ENCODE measurements around the gene NOPCHAP1. TPM values are rescaled to one million over a fixed set of nuclear protein-coding genes. Genes with fewer than 3 reads are reported as not detected.

The NOPCHAP1 gene
- total and polyA plus RNA-seq, 2 experiments from 2014 or later = 1.2 to 20.3 TPM

DNA sequence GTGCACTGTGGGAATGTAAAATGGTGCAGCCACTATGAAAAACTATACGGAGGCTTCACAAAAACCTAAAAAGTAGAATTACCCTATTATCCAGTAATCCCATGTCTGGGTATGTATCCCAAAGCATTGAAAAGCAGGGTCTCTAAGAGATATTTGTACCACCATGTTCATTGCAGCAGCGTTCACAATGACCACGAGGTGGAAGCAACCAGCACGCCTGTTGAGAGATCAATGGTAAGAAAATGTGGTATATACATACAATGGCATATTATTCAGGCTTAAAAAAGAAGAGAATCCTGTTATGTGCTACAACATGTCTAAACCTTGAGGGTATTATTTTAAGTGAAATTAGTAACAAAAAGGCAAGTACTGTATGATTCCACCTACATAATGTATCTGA, 910 bp upstream of the NOPCHAP1 start:
- H3K27ac ChIP-seq = no peak overlapping the region
- peak overlapping the region; percentile 88 for H2AFZ ChIP-seq
- H3K9me3 ChIP-seq (ENCODE audit: low read depth) = no peaks in the 10 kb centered on the region
- H3K4me1 ChIP-seq (ENCODE audit: insufficient read depth) = peaks cover 7% of the 10 kb centered on the region; the same call in 1 of the 2 replicates
- no peak overlapping the region for H3K9ac ChIP-seq
- H3F3A ChIP-seq (ENCODE audit: insufficient read depth) = no peaks in the 10 kb centered on the region
- no peaks in the 10 kb centered on the region for H3K27me3 ChIP-seq (replicated peaks; ENCODE audit: insufficient read depth)
- no peak overlapping the region for H3K4me3 ChIP-seq
- no peak overlapping the region for H3K4me2 ChIP-seq (ENCODE audit: unreplicated experiment)
- H3K79me2 ChIP-seq (ENCODE audit: insufficient read depth) = peaks cover 25% of the 10 kb centered on the region
- WGBS, 2 experiments (ENCODE audit: low coverage in 1 of 2, low lambda C conversion rate in 2 of 2, missing lambda C conversion rate in 2 of 2) = 67 to 69% methylated on average over 4 of the region's 4 CpGs
- TF ChIP-seq EZH2phosphoT487 (IDR thresholded peaks at IDR 0.05; ENCODE audit: insufficient read depth, low read depth) (no peak), EZH2 (IDR thresholded peaks at IDR 0.05; ENCODE audit: insufficient read depth, poor library complexity, severe bottlenecking) (no peak)
- no peak for DNase-seq
- in situ Hi-C loops (cut with MboI) = no loop called here
- no peaks in the 10 kb centered on the region for H3K9me2 ChIP-seq (ENCODE audit: insufficient read depth)
- no peaks in the 10 kb centered on the region for H3K36me3 ChIP-seq (ENCODE audit: low read depth)
- no peaks in the 10 kb centered on the region for H4K20me1 ChIP-seq (ENCODE audit: insufficient read depth)

DNA sequence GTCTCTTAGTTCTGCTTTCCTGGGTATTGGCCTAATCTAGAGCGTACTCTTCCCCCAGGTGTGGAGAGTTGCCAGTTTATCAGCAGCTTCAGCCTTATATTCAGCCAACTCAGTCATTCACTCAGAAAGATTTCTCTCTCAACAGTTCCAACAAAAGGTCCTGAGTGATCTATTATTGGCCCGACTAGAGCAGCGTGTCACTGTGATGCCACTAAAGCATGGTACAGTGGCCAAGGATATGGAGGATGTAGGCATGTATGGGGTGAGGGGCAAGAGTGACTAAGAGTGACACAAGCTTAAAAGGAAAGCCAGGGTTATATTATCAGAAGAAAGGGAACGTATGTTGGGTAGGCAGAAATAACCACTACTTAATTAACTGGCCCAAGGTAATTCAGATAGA, 4.8 kb downstream of the NOPCHAP1 start:
- Histone ChIP-seq H2AFZ (no peak overlapping the region), H3K27ac (no peak overlapping the region), H3K4me2 (ENCODE audit: unreplicated experiment) (no peak overlapping the region), H3K9ac (no peak overlapping the region), H3K9me2 (ENCODE audit: insufficient read depth) (no peaks in the 10 kb centered on the region), H3F3A (ENCODE audit: insufficient read depth) (no peaks in the 10 kb centered on the region), H3K4me1 (ENCODE audit: insufficient read depth) (peaks cover 7% of the 10 kb centered on the region; the same call in 1 of the 2 replicates), H3K4me3 (no peak overlapping the region), H3K9me3 (ENCODE audit: low read depth) (no peaks in the 10 kb centered on the region), H3K79me2 (ENCODE audit: insufficient read depth) (peaks cover 28% of the 10 kb centered on the region), H3K36me3 (ENCODE audit: low read depth) (peaks cover 4% of the 10 kb centered on the region; the same call in 1 of the 2 replicates), H4K20me1 (ENCODE audit: insufficient read depth) (no peaks in the 10 kb centered on the region), H3K27me3 (replicated peaks; ENCODE audit: insufficient read depth) (no peaks in the 10 kb centered on the region)
- no peak for DNase-seq
- in situ Hi-C loops (cut with MboI) = no loop called here
- TF ChIP-seq EZH2 (IDR thresholded peaks at IDR 0.05; ENCODE audit: insufficient read depth, poor library complexity, severe bottlenecking) (no peak), EZH2phosphoT487 (IDR thresholded peaks at IDR 0.05; ENCODE audit: insufficient read depth, low read depth) (no peak)
- 93 to 96% methylated on average over 4 of the region's 4 CpGs for WGBS, 2 experiments (ENCODE audit: low coverage in 1 of 2, low lambda C conversion rate in 2 of 2, missing lambda C conversion rate in 2 of 2)

DNA sequence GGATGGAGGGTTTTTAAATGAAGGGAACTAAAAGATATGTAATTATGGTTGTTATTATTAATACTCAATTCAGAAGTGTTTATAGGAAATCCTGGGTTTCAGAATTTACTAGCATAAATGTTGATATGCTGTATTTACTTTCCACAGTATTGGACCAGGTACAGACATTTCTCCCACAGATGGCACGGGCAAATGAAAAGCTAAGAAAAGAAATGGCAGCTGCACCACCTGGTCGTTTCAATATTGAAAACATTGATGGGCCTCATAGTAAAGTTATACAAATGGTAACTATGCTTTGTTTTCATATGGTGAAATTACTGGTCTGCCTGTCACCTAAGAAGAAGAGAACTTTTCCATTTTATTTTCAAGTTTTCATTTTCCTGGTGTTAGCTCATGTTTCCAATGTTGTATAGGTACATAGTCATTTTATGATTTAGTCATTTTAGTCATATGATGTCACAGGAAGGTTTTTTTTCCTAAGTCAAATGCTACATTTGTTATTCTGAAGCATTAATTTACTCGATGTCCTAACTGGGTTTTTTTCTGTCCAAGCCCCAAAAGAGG, 5.5 kb downstream of the NOPCHAP1 start:
- H3K9me2 ChIP-seq (ENCODE audit: insufficient read depth) = no peaks in the 10 kb centered on the region
- WGBS, 2 experiments (ENCODE audit: low coverage in 1 of 2, low lambda C conversion rate in 2 of 2, missing lambda C conversion rate in 2 of 2) = 95 to 97% methylated on average over 3 of the region's 3 CpGs
- no peaks in the 10 kb centered on the region for H4K20me1 ChIP-seq (ENCODE audit: insufficient read depth)
- peaks cover 4% of the 10 kb centered on the region; the same call in 1 of the 2 replicates for H3K36me3 ChIP-seq (ENCODE audit: low read depth)
- H3K4me1 ChIP-seq (ENCODE audit: insufficient read depth) = peaks cover 7% of the 10 kb centered on the region; the same call in 1 of the 2 replicates
- in situ Hi-C loops (cut with MboI) = no loop called here
- no peak overlapping the region for H3K27ac ChIP-seq
- DNase-seq = no peak
- no peak overlapping the region for H3K4me2 ChIP-seq (ENCODE audit: unreplicated experiment)
- H2AFZ ChIP-seq = no peak overlapping the region
- no peaks in the 10 kb centered on the region for H3K9me3 ChIP-seq (ENCODE audit: low read depth)
- no peaks in the 10 kb centered on the region for H3K27me3 ChIP-seq (replicated peaks; ENCODE audit: insufficient read depth)
- H3K79me2 ChIP-seq (ENCODE audit: insufficient read depth) = peaks cover 27% of the 10 kb centered on the region
- H3K4me3 ChIP-seq = no peak overlapping the region
- no peak for TF ChIP-seq EZH2 (IDR thresholded peaks at IDR 0.05; ENCODE audit: insufficient read depth, poor library complexity, severe bottlenecking)
- no peak for TF ChIP-seq EZH2phosphoT487 (IDR thresholded peaks at IDR 0.05; ENCODE audit: insufficient read depth, low read depth)
- H3F3A ChIP-seq (ENCODE audit: insufficient read depth) = no peaks in the 10 kb centered on the region
- no peak overlapping the region for H3K9ac ChIP-seq

DNA sequence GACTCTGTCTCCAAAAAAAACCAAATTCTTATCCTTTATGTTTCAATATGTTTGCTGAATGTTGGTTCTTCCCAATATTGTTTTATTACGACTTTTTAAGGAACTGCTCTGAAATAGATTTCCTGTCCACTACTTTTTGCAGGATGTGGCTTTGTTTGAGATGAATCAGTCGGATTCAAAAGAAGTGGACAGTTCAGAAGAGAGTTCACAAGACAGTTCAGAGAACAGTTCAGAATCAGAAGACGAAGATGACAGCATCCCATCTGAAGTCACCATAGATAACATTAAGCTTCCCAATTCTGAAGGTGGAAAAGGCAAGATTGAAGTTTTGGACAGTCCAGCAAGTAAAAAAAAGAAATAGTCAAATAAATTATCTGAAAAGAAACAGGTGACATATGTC, 8.2 kb downstream of the NOPCHAP1 start:
- Histone ChIP-seq H3K4me1 (ENCODE audit: insufficient read depth) (no peaks in the 10 kb centered on the region), H3K27ac (no peak overlapping the region), H3F3A (ENCODE audit: insufficient read depth) (no peaks in the 10 kb centered on the region), H3K36me3 (ENCODE audit: low read depth) (peaks cover 4% of the 10 kb centered on the region; the same call in 1 of the 2 replicates), H3K9ac (no peak overlapping the region), H3K9me2 (ENCODE audit: insufficient read depth) (no peaks in the 10 kb centered on the region), H3K27me3 (replicated peaks; ENCODE audit: insufficient read depth) (no peaks in the 10 kb centered on the region), H3K4me3 (no peak overlapping the region), H3K79me2 (ENCODE audit: insufficient read depth) (peaks cover 12% of the 10 kb centered on the region; the same call in 1 of the 2 replicates), H2AFZ (no peak overlapping the region), H3K9me3 (ENCODE audit: low read depth) (no peaks in the 10 kb centered on the region), H4K20me1 (ENCODE audit: insufficient read depth) (no peaks in the 10 kb centered on the region), H3K4me2 (ENCODE audit: unreplicated experiment) (no peak overlapping the region)
- DNase-seq = no peak
- TF ChIP-seq EZH2 (IDR thresholded peaks at IDR 0.05; ENCODE audit: insufficient read depth, poor library complexity, severe bottlenecking) = no peak
- TF ChIP-seq EZH2phosphoT487 (IDR thresholded peaks at IDR 0.05; ENCODE audit: insufficient read depth, low read depth) = no peak
- WGBS, 2 experiments (ENCODE audit: low coverage in 1 of 2, low lambda C conversion rate in 2 of 2, missing lambda C conversion rate in 2 of 2) = 91 to 99% methylated on average over 3 of the region's 3 CpGs
- in situ Hi-C loops (cut with MboI) = no loop called here

All from GM23248 (cell line).